ENCODE measurements around the gene EFHC2.

Gene EFHC2

DNA sequence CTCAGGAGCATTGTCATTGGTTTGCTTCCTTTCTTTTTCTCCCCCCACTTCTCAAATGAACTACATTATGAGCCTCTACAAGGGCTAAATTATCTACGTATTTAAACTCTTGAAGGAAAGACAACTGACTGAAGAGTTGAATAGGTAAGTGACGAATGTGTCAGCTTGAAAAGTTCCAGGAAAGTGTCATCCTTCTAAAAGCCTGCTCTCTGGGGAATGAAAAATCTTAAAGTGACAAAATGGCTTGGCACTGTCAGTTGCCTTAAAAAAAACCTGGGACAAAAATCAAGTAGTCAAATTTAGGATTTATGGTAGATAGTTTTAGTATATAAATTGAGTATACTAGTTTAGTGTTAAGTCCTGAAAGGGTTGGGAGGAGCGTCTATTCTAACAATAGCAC, 196.3 kb downstream of the EFHC2 start:
- no peak overlapping the region for H3K27ac ChIP-seq
- no peak for DNase-seq (ENCODE audit: low read depth, low spot score)
- no peak overlapping the region for H3K4me3 ChIP-seq
- no peak for TF ChIP-seq EZH2 (IDR thresholded peaks at IDR 0.05)
- H3K9ac ChIP-seq (ENCODE audit: insufficient read length), result no peak overlapping the region
- H3K9me3 ChIP-seq (ENCODE audit: low read depth, low read length), result no peaks in the 10 kb centered on the region
- H3K36me3 ChIP-seq (ENCODE audit: insufficient read depth, low read length), result no peaks in the 10 kb centered on the region

DNA sequence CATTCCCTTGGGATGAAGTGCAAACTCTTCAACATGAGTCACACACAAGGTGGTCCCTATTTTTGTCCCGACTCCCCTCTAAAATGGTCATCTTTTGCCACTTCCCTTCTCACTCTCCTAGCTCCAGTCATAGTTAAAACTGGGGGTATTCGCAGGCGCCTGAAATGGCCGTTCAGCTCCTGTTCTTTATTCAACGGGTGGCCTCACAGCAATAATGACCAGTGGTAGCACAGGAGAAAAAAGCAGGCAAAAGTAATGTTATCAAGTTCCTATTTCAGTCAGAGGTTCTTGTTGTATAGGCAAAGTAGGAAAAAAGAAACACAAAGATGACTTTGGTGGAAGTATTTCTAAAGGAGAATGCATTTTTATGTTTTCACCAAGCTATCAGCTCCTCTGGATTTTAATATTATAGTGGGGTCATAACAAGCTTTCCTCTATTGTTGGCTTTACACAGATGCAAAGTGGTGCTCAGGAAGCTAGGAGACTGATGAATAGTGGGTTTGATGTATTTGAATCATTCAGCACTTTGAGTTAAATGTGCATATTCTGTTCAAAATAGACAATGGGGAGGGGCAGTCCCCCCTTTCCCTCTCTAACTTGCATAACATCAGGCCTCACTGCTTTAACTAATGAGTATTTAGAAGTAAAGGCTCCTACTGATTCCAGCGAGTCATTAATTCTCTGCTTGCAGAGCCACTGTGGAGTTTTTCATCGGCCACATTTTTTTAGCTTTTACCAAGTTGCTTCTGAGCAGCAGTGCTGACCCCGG, 199.1 kb downstream of the EFHC2 start:
- no peak for DNase-seq (ENCODE audit: low read depth, low spot score)
- H3K9ac ChIP-seq (ENCODE audit: insufficient read length), result no peak overlapping the region
- H3K36me3 ChIP-seq (ENCODE audit: insufficient read depth, low read length), result no peaks in the 10 kb centered on the region
- no peaks in the 10 kb centered on the region for H3K9me3 ChIP-seq (ENCODE audit: low read depth, low read length)
- TF ChIP-seq EZH2 (IDR thresholded peaks at IDR 0.05), result no peak
- TF ChIP-seq POLR2AphosphoS5 (IDR thresholded peaks at IDR 0.05; ENCODE audit: borderline replicate concordance, low read depth, low read length), result no peak
- no peak for TF ChIP-seq FOXP2 (optimal IDR thresholded peaks at IDR 0.05; ENCODE audit: control extremely low read depth, extremely low read length, insufficient read depth)
- no peak overlapping the region for H3K4me3 ChIP-seq
- no peak overlapping the region for H3K27ac ChIP-seq

DNA sequence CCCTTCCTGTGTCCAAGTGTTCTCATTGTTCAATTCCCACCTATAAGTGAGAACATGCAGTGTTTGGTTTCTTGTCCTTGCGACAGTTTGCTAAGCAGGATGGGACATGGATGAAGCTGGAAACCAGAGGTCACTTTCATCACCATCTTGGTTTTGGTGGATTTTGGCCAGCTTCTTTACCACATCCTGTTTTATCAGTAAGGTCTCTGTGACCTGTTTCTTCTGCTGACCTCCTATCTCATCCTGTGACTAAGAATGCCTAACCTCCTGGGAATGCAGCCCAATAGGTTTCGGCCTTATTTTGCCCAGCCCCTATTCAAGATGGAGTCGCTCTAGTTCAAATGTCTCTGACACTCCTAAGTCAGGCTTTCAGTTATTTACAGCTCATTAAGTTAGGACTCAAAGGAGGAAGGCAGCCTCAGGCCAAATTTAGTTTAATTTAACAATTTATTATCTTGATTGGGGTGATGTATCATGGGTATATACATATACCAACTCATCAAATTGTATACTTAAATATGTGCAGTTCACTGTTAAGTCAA, 200.3 kb downstream of the EFHC2 start:
- no peaks in the 10 kb centered on the region for H3K36me3 ChIP-seq (ENCODE audit: insufficient read depth, low read length)
- TF ChIP-seq POLR2AphosphoS5 (IDR thresholded peaks at IDR 0.05; ENCODE audit: borderline replicate concordance, low read depth, low read length), result no peak
- TF ChIP-seq EZH2 (IDR thresholded peaks at IDR 0.05), result no peak
- TF ChIP-seq FOXP2 (optimal IDR thresholded peaks at IDR 0.05; ENCODE audit: control extremely low read depth, extremely low read length, insufficient read depth), result no peak
- no peak overlapping the region for H3K4me3 ChIP-seq
- no peak overlapping the region for H3K27ac ChIP-seq
- no peak overlapping the region for H3K9ac ChIP-seq (ENCODE audit: insufficient read length)
- no peaks in the 10 kb centered on the region for H3K9me3 ChIP-seq (ENCODE audit: low read depth, low read length)
- DNase-seq (ENCODE audit: low read depth, low spot score), result no peak

GRCh38 chrX:44130189-44130588, 213.3 kb downstream of the EFHC2 start:
- H3K9ac ChIP-seq (ENCODE audit: insufficient read length), result no peak overlapping the region
- H3K36me3 ChIP-seq (ENCODE audit: insufficient read depth, low read length), result no peaks in the 10 kb centered on the region
- TF ChIP-seq EZH2 (IDR thresholded peaks at IDR 0.05) (no peak), FOXP2 (optimal IDR thresholded peaks at IDR 0.05; ENCODE audit: control extremely low read depth, extremely low read length, insufficient read depth) (no peak), POLR2AphosphoS5 (IDR thresholded peaks at IDR 0.05; ENCODE audit: borderline replicate concordance, low read depth, low read length) (no peak)
- H3K27ac ChIP-seq, result no peak overlapping the region
- no peak overlapping the region for H3K4me3 ChIP-seq
- no peaks in the 10 kb centered on the region for H3K9me3 ChIP-seq (ENCODE audit: low read depth, low read length)
- DNase-seq (ENCODE audit: low read depth, low spot score), result no peak

- Histone ChIP-seq H3K9me3 (ENCODE audit: low read depth, low read length) (no peaks in the 10 kb centered on the region), H3K9ac (ENCODE audit: insufficient read length) (no peak overlapping the region), H3K36me3 (ENCODE audit: insufficient read depth, low read length) (no peaks in the 10 kb centered on the region), H3K4me3 (no peak overlapping the region), H3K27ac (no peak overlapping the region)
- DNase-seq (ENCODE audit: low read depth, low spot score), result no peak
- no peak for TF ChIP-seq EZH2 (IDR thresholded peaks at IDR 0.05)
- TF ChIP-seq POLR2AphosphoS5 (IDR thresholded peaks at IDR 0.05; ENCODE audit: borderline replicate concordance, low read depth, low read length), result no peak
- TF ChIP-seq FOXP2 (optimal IDR thresholded peaks at IDR 0.05; ENCODE audit: control extremely low read depth, extremely low read length, insufficient read depth), result no peak
Observed at GRCh38 chrX:44113337-44113736, 230.1 kb downstream of the EFHC2 start.

DNA sequence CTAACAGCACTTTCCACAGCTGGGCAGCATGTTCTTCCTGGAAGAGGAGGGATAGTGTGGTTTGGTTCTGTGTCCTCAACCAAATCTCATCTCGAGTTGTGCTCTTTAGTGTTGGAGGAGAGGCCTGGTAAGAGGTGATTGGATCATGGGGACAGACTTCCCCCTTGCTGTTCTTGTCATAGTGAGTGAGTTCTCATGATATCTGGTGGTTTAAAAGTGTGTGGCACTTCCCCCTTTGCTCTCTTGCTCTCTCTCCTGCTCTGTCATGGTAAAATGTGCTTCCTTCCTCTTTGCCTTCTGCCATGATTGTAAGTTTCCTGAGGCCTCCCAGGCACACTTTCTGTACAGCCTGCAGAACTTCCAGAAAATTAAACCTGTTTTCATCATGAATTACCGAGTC, 236.6 kb downstream of the EFHC2 start:
- no peak for DNase-seq (ENCODE audit: low read depth, low spot score)
- TF ChIP-seq EZH2 (IDR thresholded peaks at IDR 0.05), result no peak
- TF ChIP-seq POLR2AphosphoS5 (IDR thresholded peaks at IDR 0.05; ENCODE audit: borderline replicate concordance, low read depth, low read length), result no peak
- no peak for TF ChIP-seq FOXP2 (optimal IDR thresholded peaks at IDR 0.05; ENCODE audit: control extremely low read depth, extremely low read length, insufficient read depth)

DNA sequence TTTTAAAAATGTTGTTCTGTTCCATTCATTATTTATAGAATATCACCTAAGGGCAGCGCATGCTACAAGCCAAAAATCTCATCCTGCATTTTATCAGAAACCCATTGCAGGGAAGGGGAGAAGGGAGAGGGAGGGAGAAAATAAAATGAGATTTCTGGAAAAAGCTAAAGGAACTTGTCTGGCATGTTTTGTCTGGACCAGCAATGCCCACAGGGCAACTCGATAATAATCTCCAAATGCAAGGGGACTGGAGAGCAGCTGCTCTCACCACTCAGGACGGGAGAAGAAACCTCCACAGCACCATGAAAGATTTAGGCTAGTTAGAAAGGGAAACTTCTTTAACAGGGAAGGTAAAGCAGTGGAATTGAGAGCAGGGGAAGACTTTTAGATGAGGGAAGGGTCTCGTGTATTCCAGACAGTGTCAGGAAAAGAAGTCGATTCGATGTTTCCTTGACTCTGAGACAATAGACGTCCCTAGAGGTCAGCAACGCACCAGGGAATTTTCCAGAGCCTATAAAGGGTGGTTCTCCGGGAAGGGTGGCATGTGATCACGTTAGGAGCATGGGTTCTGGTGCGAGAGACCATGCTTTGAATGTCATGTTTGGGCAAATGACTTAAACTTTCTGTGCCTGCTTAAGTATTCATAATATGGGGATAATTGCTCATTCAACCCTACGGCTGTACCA, 238.1 kb downstream of the EFHC2 start:
- Histone ChIP-seq H3K27ac (no peak overlapping the region), H3K4me3 (no peak overlapping the region), H3K9me3 (ENCODE audit: low read depth, low read length) (no peaks in the 10 kb centered on the region), H3K36me3 (ENCODE audit: insufficient read depth, low read length) (no peaks in the 10 kb centered on the region), H3K9ac (ENCODE audit: insufficient read length) (no peak overlapping the region)
- TF ChIP-seq FOXP2 (optimal IDR thresholded peaks at IDR 0.05; ENCODE audit: control extremely low read depth, extremely low read length, insufficient read depth) (no peak), POLR2AphosphoS5 (IDR thresholded peaks at IDR 0.05; ENCODE audit: borderline replicate concordance, low read depth, low read length) (no peak), EZH2 (IDR thresholded peaks at IDR 0.05) (no peak)
- no peak for DNase-seq (ENCODE audit: low read depth, low spot score)

More for the DNA sequence above, 236.6 kb downstream of the EFHC2 start:
- no peak overlapping the region for H3K4me3 ChIP-seq
- no peaks in the 10 kb centered on the region for H3K9me3 ChIP-seq (ENCODE audit: low read depth, low read length)
- H3K27ac ChIP-seq, result no peak overlapping the region
- H3K9ac ChIP-seq (ENCODE audit: insufficient read length), result no peak overlapping the region
- H3K36me3 ChIP-seq (ENCODE audit: insufficient read depth, low read length), result no peaks in the 10 kb centered on the region

DNA sequence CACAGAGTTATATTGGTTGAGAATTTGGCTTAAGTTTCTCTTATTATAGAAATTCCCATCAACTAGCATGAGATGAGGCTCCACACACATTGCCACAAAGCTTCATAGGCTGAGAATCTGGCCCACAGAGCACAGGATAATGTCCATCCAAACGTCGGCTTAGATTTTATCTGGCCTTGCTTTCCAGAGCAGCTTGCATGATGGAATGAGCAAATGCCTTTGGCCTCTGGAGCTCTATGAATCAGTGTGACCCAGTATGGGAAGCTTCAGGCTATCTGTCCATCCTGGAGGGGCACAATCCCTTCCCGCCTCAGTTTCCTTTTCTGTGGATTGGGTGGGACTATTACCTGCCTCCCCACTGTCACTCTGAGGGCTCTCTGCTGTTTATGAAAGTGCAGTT, 238.8 kb downstream of the EFHC2 start:
- no peak overlapping the region for H3K27ac ChIP-seq
- no peak for TF ChIP-seq EZH2 (IDR thresholded peaks at IDR 0.05)
- TF ChIP-seq POLR2AphosphoS5 (IDR thresholded peaks at IDR 0.05; ENCODE audit: borderline replicate concordance, low read depth, low read length), result no peak
- TF ChIP-seq FOXP2 (optimal IDR thresholded peaks at IDR 0.05; ENCODE audit: control extremely low read depth, extremely low read length, insufficient read depth), result no peak
- no peak for DNase-seq (ENCODE audit: low read depth, low spot score)

More for the DNA sequence above, 238.8 kb downstream of the EFHC2 start:
- Histone ChIP-seq H3K36me3 (ENCODE audit: insufficient read depth, low read length) (no peaks in the 10 kb centered on the region), H3K4me3 (no peak overlapping the region), H3K9me3 (ENCODE audit: low read depth, low read length) (no peaks in the 10 kb centered on the region), H3K9ac (ENCODE audit: insufficient read length) (no peak overlapping the region)
